Tibial nerve (tissue), 4 donors: ENCODE results near the gene ERG28. TPM values are rescaled to one million over a fixed set of nuclear protein-coding genes. Genes with fewer than 3 reads are reported as not detected.

Source experiments
- DNase-seq, 2 donors: peaks; one replicate each; pipeline ENCODE4 v3.0.0-alpha.2; 2019; ENCODE audit warnings: low spot score in 2 of 2
- H3K27ac ChIP-seq, 4 donors: fragments of 200-600 bp; sonication (generic) in 3 of 4; one replicate each; pipeline ENCODE4 v1.5.1; 2017 to 2019; ENCODE audit warnings: mild to moderate bottlenecking in 1 of 4
- H3K27me3 ChIP-seq, 2 donors: fragments of 200-600 bp; sonication (generic) in 1 of 2; one replicate each; pipeline versions ENCODE4 v1.5.1 to v1.6.0; 2017 to 2019
- H3K36me3 ChIP-seq, 3 donors: fragments of 200-600 bp; sonication (generic); one replicate each; pipeline ENCODE4 v1.5.1; 2018 to 2019
- H3K4me1 ChIP-seq, 4 donors: fragments of 200-600 bp; sonication (generic) in 3 of 4; one replicate each; pipeline ENCODE4 v1.5.1; 2017 to 2019
- H3K4me3 ChIP-seq, 4 donors: fragments of 200-600 bp; sonication (generic) in 3 of 4; one replicate each; pipeline ENCODE4 v1.5.1; 2017 to 2019; ENCODE audit warnings: mild to moderate bottlenecking in 1 of 4, moderate library complexity in 1 of 4
- H3K9me3 ChIP-seq, 4 donors: fragments of 200-600 bp; sonication (generic) in 3 of 4; one replicate each; pipeline ENCODE4 v1.5.1; 2017 to 2019
- EP300 ChIP-seq, 2 donors: sonication (generic); formaldehyde crosslinking; IDR thresholded peaks; one replicate each; pipeline ENCODE4 v1.6.1; 2017; ENCODE audit warnings: antibody characterized with exemption in 2 of 2, mild to moderate bottlenecking in 1 of 2
- POLR2A ChIP-seq, 2 donors: fragments of 450-650 bp; IDR thresholded peaks; one replicate each; pipeline ENCODE4 v1.6.1; 2017; ENCODE audit warnings: antibody characterized with exemption in 2 of 2, mild to moderate bottlenecking in 2 of 2, moderate library complexity in 2 of 2
- WGBS, 2 donors: methylation state at CpG; one replicate each; pipeline ENCODE4 v1.1.5; 2018; 5-methylcytosine and 5-hydroxymethylcytosine counted together
- total RNA-seq, 4 donors: library from RNA; depleted of rRNA; stranded (reverse); fragments of >200 nt; gene quantifications; one replicate each; pipeline ENCODE4 v1.1.0, GENCODE V29; 2016
- TF ChIP-seq, protein P1 (sequence below), 5 experiments: fragments of 200-600 bp in 3 of 5; fragments of 450-650 bp in 2 of 5; sonication (generic) in 3 of 5; IDR thresholded peaks; one replicate each; pipeline ENCODE4 v1.5.1; 2016 to 2019; ENCODE audit warnings: antibody characterized with exemption in 5 of 5, mild to moderate bottlenecking in 3 of 5, moderate library complexity in 2 of 5

ERG28 gene, protein sequence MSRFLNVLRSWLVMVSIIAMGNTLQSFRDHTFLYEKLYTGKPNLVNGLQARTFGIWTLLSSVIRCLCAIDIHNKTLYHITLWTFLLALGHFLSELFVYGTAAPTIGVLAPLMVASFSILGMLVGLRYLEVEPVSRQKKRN
- 1 to 10 TPM; 4.5 to 7.6 (median 5.1) TPM for total RNA-seq

DNA sequence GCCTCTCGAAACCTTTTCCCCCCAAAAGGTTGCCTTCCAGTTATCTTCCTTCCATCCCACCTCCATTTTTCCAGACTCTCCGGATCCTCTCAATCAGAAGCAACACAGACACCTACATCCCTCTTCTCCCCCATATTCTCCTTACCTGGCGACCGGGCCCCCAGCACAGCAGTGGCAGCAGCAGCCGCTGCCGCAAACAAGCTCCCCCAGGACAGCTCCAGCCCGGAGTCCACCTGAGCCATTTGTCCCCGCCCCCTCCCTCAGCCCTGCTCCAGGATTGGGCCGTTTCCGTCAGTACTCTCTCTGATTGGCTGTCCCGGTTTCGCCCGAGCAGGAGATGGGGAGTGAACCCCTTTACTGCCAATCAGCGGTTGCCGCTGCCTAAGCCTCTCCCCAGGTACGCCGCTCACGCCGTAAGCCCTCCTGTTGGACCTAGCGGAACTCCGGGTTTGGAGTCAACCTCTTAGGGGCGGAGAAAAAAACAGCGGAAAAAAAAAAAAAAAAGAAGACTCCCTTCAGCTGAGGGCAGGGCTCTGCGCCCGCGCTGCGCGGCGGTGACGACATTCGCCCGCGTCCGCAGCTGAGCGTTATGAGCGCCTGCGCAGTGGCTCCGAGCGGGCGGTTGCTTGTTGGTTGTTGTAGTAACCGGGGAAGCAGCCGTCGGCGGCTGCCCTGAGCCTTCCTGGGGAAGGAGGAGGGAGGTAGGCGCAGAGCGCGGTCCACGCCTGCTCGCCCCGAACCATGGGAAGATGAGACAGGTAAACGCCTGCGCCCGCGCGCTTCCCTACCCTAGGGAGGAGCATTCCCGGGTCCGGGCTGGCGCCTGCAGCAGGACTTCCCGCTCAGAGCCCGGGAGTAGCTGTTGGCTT, at the start of gene ERG28, which contains the start of gene TTLL5:
TSS of gene ERG28 (minus strand) at position 247 of the 869 bp plus-strand sequence. CDS start 3,374 bp downstream, outside the sequence.
TSS of gene TTLL5 (plus strand) at position 617 of the 869 bp plus-strand sequence. CDS start 1,904 bp downstream, outside the sequence.
- H3K27ac ChIP-seq = peak within 1 kb of the TSS; percentile 81 to 96 (median 90)
- peak; percentile 87 to 98 for TF ChIP-seq EP300 (IDR thresholded peaks at IDR 0.05)
- TF ChIP-seq POLR2A (IDR thresholded peaks at IDR 0.05) = peak; percentile 44 to 69
- TF ChIP-seq, protein P1, sequence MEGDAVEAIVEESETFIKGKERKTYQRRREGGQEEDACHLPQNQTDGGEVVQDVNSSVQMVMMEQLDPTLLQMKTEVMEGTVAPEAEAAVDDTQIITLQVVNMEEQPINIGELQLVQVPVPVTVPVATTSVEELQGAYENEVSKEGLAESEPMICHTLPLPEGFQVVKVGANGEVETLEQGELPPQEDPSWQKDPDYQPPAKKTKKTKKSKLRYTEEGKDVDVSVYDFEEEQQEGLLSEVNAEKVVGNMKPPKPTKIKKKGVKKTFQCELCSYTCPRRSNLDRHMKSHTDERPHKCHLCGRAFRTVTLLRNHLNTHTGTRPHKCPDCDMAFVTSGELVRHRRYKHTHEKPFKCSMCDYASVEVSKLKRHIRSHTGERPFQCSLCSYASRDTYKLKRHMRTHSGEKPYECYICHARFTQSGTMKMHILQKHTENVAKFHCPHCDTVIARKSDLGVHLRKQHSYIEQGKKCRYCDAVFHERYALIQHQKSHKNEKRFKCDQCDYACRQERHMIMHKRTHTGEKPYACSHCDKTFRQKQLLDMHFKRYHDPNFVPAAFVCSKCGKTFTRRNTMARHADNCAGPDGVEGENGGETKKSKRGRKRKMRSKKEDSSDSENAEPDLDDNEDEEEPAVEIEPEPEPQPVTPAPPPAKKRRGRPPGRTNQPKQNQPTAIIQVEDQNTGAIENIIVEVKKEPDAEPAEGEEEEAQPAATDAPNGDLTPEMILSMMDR (IDR thresholded peaks at IDR 0.05) = peak in 2 of 5 experiments; percentile 16 to 40
- peaks cover 0 to 36% (median 11%) of the 10 kb centered on the region in 4 donors for H3K4me1 ChIP-seq
- WGBS, 2 donors = 0% methylated on average over 46 to 58 of the region's 60 CpGs
- peak; percentile 91 to 94 for DNase-seq
- peaks cover 0 to 5% (median 0%) of the 10 kb centered on the region in 3 donors for H3K36me3 ChIP-seq
- H3K9me3 ChIP-seq = no peaks in the 10 kb centered on the region
- no peaks in the 10 kb centered on the region for H3K27me3 ChIP-seq
- H3K4me3 ChIP-seq = peak within 1 kb of the TSS; percentile 68 to 96 (median 88)

DNA sequence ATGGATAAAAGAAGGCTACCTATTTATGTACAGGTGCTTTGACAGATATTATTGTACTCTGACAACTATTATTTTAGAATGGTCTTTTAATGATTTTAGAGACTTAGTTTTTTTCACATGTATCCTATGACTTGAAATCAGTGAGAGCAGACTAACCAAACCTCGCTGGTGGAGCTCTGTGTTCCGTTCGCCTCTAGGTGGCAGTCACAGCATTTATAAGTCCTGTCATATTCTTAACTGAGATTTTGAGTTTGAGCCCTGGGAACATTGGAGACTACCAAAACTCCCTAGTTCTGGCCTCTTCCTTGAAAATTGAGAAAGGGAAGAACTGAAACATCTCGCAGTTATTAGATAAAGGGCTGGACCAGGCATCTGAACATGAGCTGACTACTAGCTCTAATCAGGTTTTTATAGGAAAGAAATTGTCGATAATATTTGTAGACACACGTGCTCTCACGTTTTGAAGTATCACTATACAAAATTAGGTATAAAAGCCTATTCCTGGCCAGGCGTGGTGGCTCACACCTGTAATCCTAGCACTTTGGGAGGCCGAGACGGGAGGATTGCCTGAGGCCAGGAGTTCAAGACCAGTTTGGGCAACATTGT, 48.6 kb upstream of the ERG28 start:
- Histone ChIP-seq H3K4me1 (peaks cover 0 to 25% (median 6%) of the 10 kb centered on the region in 4 donors), H3K36me3 (peaks cover 0 to 14% (median 0%) of the 10 kb centered on the region in 3 donors), H3K4me3 (no peak overlapping the region), H3K9me3 (no peaks in the 10 kb centered on the region), H3K27me3 (no peaks in the 10 kb centered on the region), H3K27ac (no peak overlapping the region)
- 51 to 58% methylated on average over 10 of the region's 10 CpGs for WGBS, 2 donors
- TF ChIP-seq, protein P1 (IDR thresholded peaks at IDR 0.05) = peak; percentile 64 to 76 (median 73)
- TF ChIP-seq EP300 (IDR thresholded peaks at IDR 0.05) (no peak), POLR2A (IDR thresholded peaks at IDR 0.05) (no peak)
- peak; percentile 71 to 88 for DNase-seq

DNA sequence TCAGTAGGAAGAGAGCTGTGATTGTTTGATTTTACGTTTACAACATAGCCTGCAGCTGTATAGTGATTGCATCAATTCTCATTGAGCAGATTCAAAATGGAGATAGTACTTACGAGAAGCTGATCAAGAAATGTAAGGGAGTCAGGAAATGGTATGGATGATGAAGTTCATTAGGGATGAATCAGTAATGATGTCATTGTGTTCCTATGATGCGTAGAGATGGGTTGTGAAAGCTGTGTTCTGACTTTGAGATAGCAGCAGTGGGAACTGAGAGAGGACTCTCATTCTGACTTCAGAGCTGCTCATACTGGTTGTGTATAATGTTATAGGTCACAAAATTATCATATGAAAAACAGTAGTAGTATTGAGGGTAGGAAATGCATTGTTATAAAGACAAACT, 44.3 kb upstream of the ERG28 start:
- Histone ChIP-seq H3K4me3 (no peak overlapping the region), H3K27ac (no peak overlapping the region), H3K36me3 (peaks cover 0 to 50% (median 0%) of the 10 kb centered on the region in 3 donors), H3K27me3 (no peaks in the 10 kb centered on the region), H3K4me1 (peaks cover 0 to 13% (median 3%) of the 10 kb centered on the region in 4 donors), H3K9me3 (no peaks in the 10 kb centered on the region)
- WGBS, 2 donors = 91% methylated on average over 3 of the region's 3 CpGs
- TF ChIP-seq EP300 (IDR thresholded peaks at IDR 0.05) = no peak
- TF ChIP-seq, protein P1 (IDR thresholded peaks at IDR 0.05) = no peak
- TF ChIP-seq POLR2A (IDR thresholded peaks at IDR 0.05) = no peak
- DNase-seq = no peak

DNA sequence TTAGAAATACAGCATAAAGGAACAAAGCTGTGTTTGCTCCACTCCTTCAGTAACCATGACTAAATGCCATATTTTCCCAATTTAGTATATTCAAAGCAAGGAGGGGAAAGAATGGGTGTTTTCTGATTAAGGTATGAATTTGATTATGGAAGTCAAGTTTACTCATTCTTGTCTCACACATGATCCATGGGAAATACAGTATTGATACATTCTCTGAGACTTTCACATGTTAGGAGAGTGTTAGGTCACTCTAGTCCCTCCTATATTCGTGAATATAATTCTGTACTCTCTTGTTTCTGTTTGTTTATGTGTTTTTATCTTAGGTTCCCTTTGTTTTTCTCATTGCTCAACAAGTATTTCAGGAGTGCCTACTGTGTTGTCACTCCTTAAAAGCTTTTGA, 42.8 kb upstream of the ERG28 start:
- DNase-seq = no peak
- Histone ChIP-seq H3K27me3 (no peaks in the 10 kb centered on the region), H3K27ac (no peak overlapping the region), H3K9me3 (no peaks in the 10 kb centered on the region), H3K4me1 (peaks cover 0 to 14% (median 3%) of the 10 kb centered on the region in 4 donors), H3K36me3 (peaks cover 0 to 64% (median 0%) of the 10 kb centered on the region in 3 donors), H3K4me3 (no peak overlapping the region)
- WGBS, 2 donors = 76 to 85% methylated on average over 1 of the region's 1 CpG
- TF ChIP-seq POLR2A (IDR thresholded peaks at IDR 0.05) (no peak), EP300 (IDR thresholded peaks at IDR 0.05) (no peak)
- TF ChIP-seq, protein P1 (IDR thresholded peaks at IDR 0.05) = no peak
